Effector memory CD4-positive, alpha-beta T cell (primary cell): ENCODE data around the gene PRKCQ.
"Not testable (repeated sequence)": the region's sequence is repeated elsewhere in the genome, so short reads cannot be mapped to it uniquely, and the experiment has no call there.

Source experiments
- DNase-seq, 3 donors: peaks; one replicate each; pipeline ENCODE4 v3.0.0-alpha.2; 2020
- H3K27ac ChIP-seq: 2 replicates; pipeline ENCODE4 v1.7.0; 2013; ENCODE audit warnings: mild to moderate bottlenecking, low read length, moderate library complexity; ENCODE audit not compliant: insufficient read depth, poor library complexity, severe bottlenecking
- H3K27me3 ChIP-seq: replicated peaks from 2 replicates; pipeline ENCODE4 v1.7.0; 2013; ENCODE audit warnings: mild to moderate bottlenecking, low read length; ENCODE audit not compliant: insufficient read depth, control insufficient read depth, poor library complexity, severe bottlenecking
- H3K36me3 ChIP-seq: 2 replicates; pipeline ENCODE4 v1.7.0; 2013; ENCODE audit warnings: mild to moderate bottlenecking, low read length, moderate library complexity; ENCODE audit not compliant: control insufficient read depth, insufficient read depth
- H3K4me1 ChIP-seq: 2 replicates; pipeline ENCODE4 v1.7.0; 2013; ENCODE audit warnings: low read length, mild to moderate bottlenecking; ENCODE audit not compliant: control insufficient read depth, insufficient read depth, poor library complexity, severe bottlenecking
- H3K4me3 ChIP-seq: 2 replicates; pipeline ENCODE4 v1.7.0; 2013; ENCODE audit warnings: low read length, low read depth, mild to moderate bottlenecking; ENCODE audit not compliant: insufficient read depth, poor library complexity, severe bottlenecking
- H3K9me3 ChIP-seq: 2 replicates; pipeline ENCODE4 v1.7.0; 2013; ENCODE audit warnings: mild to moderate bottlenecking, low read length, moderate library complexity; ENCODE audit not compliant: control insufficient read depth

Gene PRKCQ

DNA sequence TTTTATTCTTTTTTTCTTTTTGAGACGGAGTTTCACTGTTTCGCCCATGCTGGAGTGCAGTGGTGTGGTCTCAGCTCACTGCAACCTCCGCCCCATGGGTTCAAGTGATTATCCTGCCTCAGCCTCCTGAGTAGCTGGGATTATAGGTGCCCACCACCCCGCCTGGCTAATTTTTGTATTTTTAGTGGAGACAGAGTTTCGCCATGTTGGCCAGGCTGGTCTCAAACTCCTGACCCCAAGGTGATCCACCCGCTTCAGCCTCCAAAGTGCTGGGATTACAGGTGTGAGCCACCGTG lies 107.4 kb downstream of the PRKCQ start:
- DNase-seq, H3K27me3 ChIP-seq, H3K4me1 ChIP-seq, H3K4me3 ChIP-seq, H3K9me3 ChIP-seq, H3K27ac ChIP-seq: not testable (repeated sequence)
- peaks cover 41% of the 10 kb centered on the region for H3K36me3 ChIP-seq

DNA sequence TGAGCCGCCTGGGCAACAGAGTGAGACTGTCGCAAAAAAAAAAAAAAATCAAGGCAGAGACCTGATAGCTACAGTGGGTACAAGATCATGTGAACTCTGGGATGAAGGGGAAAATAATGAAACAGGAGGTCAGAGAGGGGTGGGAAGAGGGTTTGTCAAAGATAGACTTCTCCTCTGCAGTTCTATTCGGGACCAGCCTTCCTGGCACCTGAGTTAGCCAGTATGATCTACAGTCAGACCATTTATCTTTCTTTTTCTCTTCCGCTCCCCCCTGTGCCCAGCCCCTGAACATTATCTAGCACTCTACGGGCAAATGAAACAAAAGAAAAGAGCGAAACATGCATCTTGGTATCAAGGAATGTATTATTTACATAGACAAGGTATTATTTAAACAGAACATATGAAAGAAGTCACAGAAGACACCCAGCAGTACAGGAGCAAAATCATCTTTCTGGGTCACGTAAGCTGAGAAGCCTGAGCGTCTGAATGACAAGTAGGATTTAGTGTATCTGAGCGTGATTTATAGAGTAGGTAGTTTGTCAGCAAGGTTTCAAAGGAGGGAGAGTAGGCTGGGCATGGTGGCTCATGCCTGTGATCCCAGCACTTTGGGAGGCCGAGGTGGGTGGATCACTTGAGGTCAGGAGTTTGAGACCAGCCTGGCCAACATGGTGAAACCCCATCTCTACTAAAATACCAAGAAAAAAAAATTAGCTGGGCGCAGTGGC lies 109.0 kb downstream of the PRKCQ start:
- Histone ChIP-seq H3K36me3 (peaks cover 45% of the 10 kb centered on the region), H3K27ac (no peak overlapping the region), H3K27me3 (no peaks in the 10 kb centered on the region), H3K4me3 (no peak overlapping the region), H3K4me1 (peaks cover 8% of the 10 kb centered on the region), H3K9me3 (no peaks in the 10 kb centered on the region)
- DNase-seq: no peak

DNA sequence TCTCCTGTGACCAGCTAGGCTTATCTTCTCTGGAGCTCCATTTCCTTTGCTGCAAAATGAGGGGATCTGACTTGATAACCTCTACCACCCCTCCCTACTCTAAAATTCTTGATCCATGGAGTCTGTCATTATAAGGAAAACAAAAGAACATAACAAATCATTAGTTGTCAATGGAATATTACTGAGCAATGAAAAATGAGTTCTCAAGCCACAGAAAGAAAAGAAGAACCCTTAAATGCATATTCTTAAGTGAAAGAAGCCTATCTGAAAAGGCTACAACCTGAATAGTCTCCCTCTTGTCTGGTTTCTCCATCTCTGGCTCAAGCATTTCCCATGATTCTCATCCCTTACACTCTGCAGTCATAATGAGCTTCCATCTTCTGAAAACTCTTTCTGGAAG lies 110.4 kb downstream of the PRKCQ start:
- no peak for DNase-seq
- Histone ChIP-seq H3K36me3 (peaks cover 52% of the 10 kb centered on the region), H3K4me3 (no peak overlapping the region), H3K27me3 (no peaks in the 10 kb centered on the region), H3K4me1 (peaks cover 8% of the 10 kb centered on the region), H3K27ac (no peak overlapping the region), H3K9me3 (no peaks in the 10 kb centered on the region)

DNA sequence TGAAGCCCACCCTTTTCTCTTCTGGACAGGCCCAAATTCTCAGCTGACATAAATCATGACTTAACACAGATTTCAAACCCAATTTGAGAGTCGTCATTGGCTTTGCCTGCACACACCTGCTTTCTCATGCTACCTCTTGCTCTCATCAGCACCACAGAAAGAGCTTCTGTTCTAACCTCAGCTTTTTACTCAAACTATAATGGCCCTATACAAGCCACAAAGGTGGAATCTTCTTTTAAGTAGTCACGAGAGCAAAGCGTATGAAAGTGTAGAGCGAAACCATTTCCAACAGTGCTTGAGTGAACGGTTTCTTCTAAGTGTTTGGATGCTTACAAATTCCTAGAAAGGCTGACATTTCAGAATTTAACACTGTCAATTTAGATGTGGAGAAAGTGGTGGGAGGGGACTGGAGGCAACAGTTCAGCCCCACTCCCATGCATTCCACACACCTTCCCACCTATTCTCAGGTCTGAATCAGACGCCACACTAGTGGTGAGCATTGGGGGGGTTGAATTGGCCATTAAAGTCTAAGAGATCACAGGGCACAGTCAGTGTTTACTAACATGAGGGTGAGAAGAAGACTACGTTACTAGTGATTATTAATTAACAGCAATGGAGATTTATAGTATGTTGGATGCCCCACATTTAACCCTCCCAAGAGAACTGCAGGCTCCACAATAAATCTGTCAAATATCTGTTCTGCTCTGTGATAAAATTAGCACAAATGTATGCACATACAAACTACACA lies 114.0 kb downstream of the PRKCQ start:
- H3K36me3 ChIP-seq: peaks cover 78% of the 10 kb centered on the region

DNA sequence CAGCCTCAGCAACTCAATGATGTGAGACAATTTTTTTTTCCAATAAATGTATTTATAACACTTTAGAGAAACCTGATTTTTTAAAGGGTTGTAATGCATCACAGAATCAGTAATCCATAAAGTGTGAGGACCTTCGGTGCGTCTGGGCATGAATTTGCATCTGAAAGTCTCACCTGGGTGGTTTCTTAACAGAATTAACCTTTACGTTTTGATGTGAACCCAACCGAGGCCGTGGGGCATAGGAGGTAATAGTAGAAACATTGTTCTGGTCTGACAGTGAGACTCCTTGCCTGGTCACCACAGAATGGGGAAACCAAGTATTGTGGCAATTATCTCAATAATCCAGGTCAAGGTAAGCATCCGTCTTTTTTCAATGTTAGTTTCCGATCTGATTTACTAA lies 114.6 kb downstream of the PRKCQ start:
- H3K9me3 ChIP-seq: no peaks in the 10 kb centered on the region
- no peak for DNase-seq
- no peaks in the 10 kb centered on the region for H3K27me3 ChIP-seq
- H3K36me3 ChIP-seq: peaks cover 78% of the 10 kb centered on the region
- H3K27ac ChIP-seq: no peak overlapping the region
- no peak overlapping the region for H3K4me3 ChIP-seq
- no peaks in the 10 kb centered on the region for H3K4me1 ChIP-seq

More for the DNA sequence above, 114.0 kb downstream of the PRKCQ start:
- no peaks in the 10 kb centered on the region for H3K27me3 ChIP-seq
- DNase-seq: no peak
- no peaks in the 10 kb centered on the region for H3K4me1 ChIP-seq
- no peaks in the 10 kb centered on the region for H3K9me3 ChIP-seq
- H3K4me3 ChIP-seq: no peak overlapping the region
- no peak overlapping the region for H3K27ac ChIP-seq

DNA sequence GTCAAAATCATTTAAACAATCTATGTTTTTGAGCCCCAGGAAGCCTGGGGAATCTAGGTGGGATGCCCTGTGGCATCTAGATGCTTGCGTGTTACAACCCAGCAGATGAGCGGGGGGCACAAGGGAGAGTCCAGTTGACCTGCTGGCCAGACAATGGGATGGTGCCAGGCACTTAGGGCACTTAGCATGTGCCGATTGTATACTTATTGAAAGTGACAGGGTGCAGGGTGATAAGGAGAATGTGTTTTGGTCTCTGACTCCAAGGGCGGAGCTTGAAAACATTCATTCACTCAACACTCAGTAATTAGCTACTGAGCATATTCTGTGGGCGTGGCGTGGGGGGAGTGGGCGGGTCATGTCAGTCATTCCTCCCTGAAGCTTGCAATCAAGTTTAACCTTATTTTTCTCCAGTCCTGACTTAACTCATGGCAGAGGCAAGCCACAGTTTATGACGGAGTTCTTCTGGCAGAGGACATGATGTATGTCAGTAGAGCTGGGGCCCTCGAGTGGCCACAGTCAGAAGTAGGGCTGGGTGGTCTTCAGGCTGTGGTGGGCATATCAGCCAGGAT lies 115.1 kb downstream of the PRKCQ start:
- no peaks in the 10 kb centered on the region for H3K4me1 ChIP-seq
- no peaks in the 10 kb centered on the region for H3K27me3 ChIP-seq
- no peak overlapping the region for H3K27ac ChIP-seq
- peaks cover 78% of the 10 kb centered on the region for H3K36me3 ChIP-seq
- no peak overlapping the region for H3K4me3 ChIP-seq
- DNase-seq: no peak
- H3K9me3 ChIP-seq: no peaks in the 10 kb centered on the region

DNA sequence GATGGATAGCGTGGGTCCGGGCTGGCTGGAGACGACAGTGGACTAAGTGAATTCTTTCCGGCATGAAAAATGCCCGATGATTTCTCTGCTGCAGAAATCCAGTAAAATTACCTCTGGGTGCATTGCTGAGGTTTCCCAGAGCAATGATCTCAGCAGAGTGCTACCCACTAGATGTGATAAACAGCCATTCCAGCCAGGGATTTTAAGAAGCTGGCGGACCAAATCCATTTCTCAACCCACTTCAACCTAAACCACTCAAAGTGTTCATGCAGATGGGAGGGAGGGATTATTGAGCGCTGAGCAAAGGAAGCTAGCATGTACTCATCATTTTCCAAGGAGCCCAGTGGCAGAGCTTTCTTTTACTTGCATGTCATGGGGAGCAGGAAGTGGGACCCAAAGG lies 116.7 kb downstream of the PRKCQ start:
- H3K27me3 ChIP-seq: no peaks in the 10 kb centered on the region
- H3K9me3 ChIP-seq: no peaks in the 10 kb centered on the region
- H3K36me3 ChIP-seq: peaks cover 85% of the 10 kb centered on the region
- no peak overlapping the region for H3K4me3 ChIP-seq
- no peaks in the 10 kb centered on the region for H3K4me1 ChIP-seq
- no peak for DNase-seq
- H3K27ac ChIP-seq: no peak overlapping the region

DNA sequence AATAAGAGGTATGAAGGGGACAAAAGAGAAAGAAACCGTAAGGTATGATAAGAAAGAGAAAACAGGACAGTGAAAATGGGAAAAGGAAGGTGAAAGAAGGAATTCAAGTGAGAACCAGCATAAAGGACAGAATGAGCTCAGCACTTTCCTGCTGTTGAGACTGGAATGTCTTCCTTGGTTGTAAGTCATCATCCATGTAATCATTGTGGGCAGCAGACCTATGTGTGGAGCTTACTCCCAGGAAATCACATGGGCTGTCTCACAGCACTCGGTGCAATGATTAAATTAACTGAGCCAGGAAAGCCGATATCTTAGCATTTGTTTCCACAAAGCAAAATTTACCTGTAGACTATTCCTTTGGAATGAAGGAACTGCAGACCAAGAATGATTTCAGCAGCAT lies 118.1 kb downstream of the PRKCQ start:
- Histone ChIP-seq H3K4me3 (no peak overlapping the region), H3K27ac (no peak overlapping the region), H3K4me1 (no peaks in the 10 kb centered on the region), H3K27me3 (no peaks in the 10 kb centered on the region), H3K36me3 (peaks cover 89% of the 10 kb centered on the region), H3K9me3 (no peaks in the 10 kb centered on the region)
- DNase-seq: no peak

DNA sequence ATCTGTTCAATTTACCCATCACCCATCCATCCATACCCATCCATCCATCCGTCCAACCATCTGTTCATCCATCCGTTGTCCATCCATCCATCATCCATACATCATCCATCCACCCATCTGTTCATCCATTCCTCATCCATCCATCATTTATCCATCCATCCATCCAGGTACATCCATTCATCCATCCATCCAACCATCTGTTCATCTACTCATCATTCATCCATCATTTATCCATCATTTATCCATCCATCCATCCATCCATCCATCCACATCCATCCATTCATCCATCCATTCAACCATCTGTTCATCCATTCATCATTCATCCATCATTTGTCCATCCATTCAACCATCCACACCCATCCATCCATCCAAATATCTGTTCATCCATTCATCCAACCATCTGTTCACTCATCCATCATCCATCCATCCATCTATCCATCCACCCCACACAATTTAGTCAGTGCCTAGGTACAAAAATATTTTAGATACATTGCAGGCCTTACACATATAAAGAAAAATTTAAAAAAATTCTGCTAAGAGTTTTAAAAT lies 119.1 kb downstream of the PRKCQ start:
- Histone ChIP-seq H3K4me1 (no peaks in the 10 kb centered on the region), H3K9me3 (no peaks in the 10 kb centered on the region), H3K4me3 (no peak overlapping the region), H3K36me3 (peaks cover 89% of the 10 kb centered on the region), H3K27me3 (no peaks in the 10 kb centered on the region), H3K27ac (no peak overlapping the region)
- no peak for DNase-seq

DNA sequence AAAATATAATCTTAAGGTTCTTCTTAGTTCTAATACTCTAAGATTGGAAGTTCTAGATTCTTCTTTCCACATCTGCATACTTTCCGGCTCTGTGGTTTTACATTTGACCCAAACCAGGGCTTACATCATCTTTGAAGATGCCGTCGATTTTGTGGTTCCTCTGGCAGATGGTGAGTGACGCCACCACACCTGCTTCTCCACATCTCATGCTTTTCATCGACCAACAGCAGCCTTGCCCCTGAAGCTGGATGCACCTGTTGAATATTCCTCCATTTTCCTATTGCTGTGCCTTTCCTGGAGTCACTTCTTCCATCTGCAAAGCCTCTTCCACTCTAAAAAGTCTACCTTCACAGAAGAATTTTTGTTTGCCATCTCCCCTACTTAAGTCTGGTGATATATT lies 121.3 kb downstream of the PRKCQ start:
- H3K36me3 ChIP-seq: peaks cover 92% of the 10 kb centered on the region
- H3K9me3 ChIP-seq: no peaks in the 10 kb centered on the region
- no peaks in the 10 kb centered on the region for H3K27me3 ChIP-seq
- no peak for DNase-seq
- H3K4me1 ChIP-seq: no peaks in the 10 kb centered on the region
- H3K27ac ChIP-seq: no peak overlapping the region
- no peak overlapping the region for H3K4me3 ChIP-seq
